GM12878 (cell line): ENCODE data around the gene TIMM17A.

Experiments used
- EZH2 ChIP-seq: IDR thresholded peaks from 2 replicates; pipeline ENCODE4 v1.6.1; 2012; ENCODE audit warnings: low read depth, mild to moderate bottlenecking, control low read depth, inconsistent platforms, low read length, borderline replicate concordance; ENCODE audit not compliant: control insufficient read depth
- FOS ChIP-seq: IDR thresholded peaks from 3 replicates; pipeline ENCODE4 v1.6.1; 2011; ENCODE audit warnings: borderline replicate concordance; ENCODE audit not compliant: insufficient read length; ENCODE audit errors: extremely low read depth
- MAX ChIP-seq: IDR thresholded peaks from 2 replicates; pipeline ENCODE4 v1.6.1; 2012; ENCODE audit warnings: low read depth, low read length, improper control_type of control experiment
- MEF2A ChIP-seq: IDR thresholded peaks from 2 replicates; pipeline ENCODE4 v1.6.1; 2011; ENCODE audit warnings: low read depth, mild to moderate bottlenecking, low read length, moderate library complexity; ENCODE audit not compliant: insufficient read depth
- MYC ChIP-seq: IDR thresholded peaks from 2 replicates; pipeline ENCODE4 v1.6.1; 2011; ENCODE audit warnings: mild to moderate bottlenecking, low read length, moderate library complexity, inconsistent platforms; ENCODE audit not compliant: insufficient read depth, insufficient replicate concordance, insufficient read length, severe bottlenecking
- NFIC ChIP-seq: IDR thresholded peaks from 2 replicates; pipeline ENCODE4 v1.6.1; 2012; ENCODE audit warnings: low read depth, mild to moderate bottlenecking, inconsistent platforms, low read length, moderate library complexity
- POLR2A ChIP-seq: IDR thresholded peaks from 2 replicates; pipeline ENCODE4 v1.6.1; 2011; ENCODE audit warnings: low read depth, mild to moderate bottlenecking, low read length
- POLR2AphosphoS5 ChIP-seq: IDR thresholded peaks from 2 replicates; pipeline ENCODE4 v1.6.1; 2011; ENCODE audit warnings: mild to moderate bottlenecking, low read length, inconsistent platforms
- SMC3 ChIP-seq: IDR thresholded peaks from 2 replicates; pipeline ENCODE4 v1.6.1; 2011; ENCODE audit warnings: low read length, improper control_type of control experiment, borderline replicate concordance
- ZBED1 ChIP-seq: IDR thresholded peaks from 2 replicates; pipeline ENCODE4 v1.6.1; 2016; ENCODE audit warnings: borderline replicate concordance
- ZSCAN29 ChIP-seq: fragments of 450-650 bp; IDR thresholded peaks from 2 replicates; pipeline ENCODE4 v1.6.1; 2017; ENCODE audit warnings: mild to moderate bottlenecking, moderate library complexity

GRCh38 chr1:201989354-201990128, 34.2 kb downstream of the TIMM17A start:
- TF ChIP-seq ZSCAN29 = no peak
- no peak for TF ChIP-seq NFIC
- TF ChIP-seq ZBED1 = no peak
- no peak for TF ChIP-seq MAX
- TF ChIP-seq EZH2 = no peak
- no peak for TF ChIP-seq FOS
- no peak for TF ChIP-seq MYC
- TF ChIP-seq SMC3 = no peak
- no peak for TF ChIP-seq POLR2A
- no peak for TF ChIP-seq POLR2AphosphoS5
- TF ChIP-seq MEF2A = no peak
